Measurements from ENCODE around the gene CCR8. TPM values are rescaled to one million over a fixed set of nuclear protein-coding genes. Genes with fewer than 3 reads are reported as not detected.

Gene CCR8
- total RNA-seq, 1 donor from 2014 or later = not detected

GRCh38 chr3:39289107-39289506 is 40.4 kb upstream of the CCR8 start:
- no peaks in the 10 kb centered on the region for H3K9me3 Mint-ChIP-seq
- no peaks in the 10 kb centered on the region for H3K27me3 Mint-ChIP-seq (ENCODE audit: low read depth)
- TF ChIP-seq CTCF (conservative IDR thresholded peaks at IDR 0.05) = no peak
- H3K27ac Mint-ChIP-seq (ENCODE audit: unreplicated experiment) = no peak overlapping the region
- no peak overlapping the region for H3K4me3 Mint-ChIP-seq
- no peak for DNase-seq (ENCODE audit: low read depth, low spot score)
- H3K36me3 Mint-ChIP-seq (ENCODE audit: low read depth) = no peaks in the 10 kb centered on the region
- peaks cover 6% of the 10 kb centered on the region for H3K4me1 Mint-ChIP-seq

- Mint-ChIP-seq H3K27me3 (ENCODE audit: low read depth) (no peaks in the 10 kb centered on the region), H3K4me1 (peaks cover 12% of the 10 kb centered on the region), H3K36me3 (ENCODE audit: low read depth) (no peaks in the 10 kb centered on the region), H3K4me3 (no peak overlapping the region), H3K9me3 (no peaks in the 10 kb centered on the region), H3K27ac (ENCODE audit: unreplicated experiment) (no peak overlapping the region)
- no peak for TF ChIP-seq CTCF (conservative IDR thresholded peaks at IDR 0.05)
- DNase-seq (ENCODE audit: low read depth, low spot score) = no peak
These were observed 39.3 kb upstream of the CCR8 start for GRCh38 chr3:39290255-39290654.

- no peaks in the 10 kb centered on the region for H3K36me3 Mint-ChIP-seq (ENCODE audit: low read depth)
- no peaks in the 10 kb centered on the region for H3K9me3 Mint-ChIP-seq
These were observed 37.6 kb upstream of the CCR8 start for GRCh38 chr3:39291903-39292329.

GRCh38 chr3:39292961-39293360 is 36.5 kb upstream of the CCR8 start:
- H3K9me3 Mint-ChIP-seq = no peaks in the 10 kb centered on the region
- no peak overlapping the region for H3K27ac Mint-ChIP-seq (ENCODE audit: unreplicated experiment)
- no peak for DNase-seq (ENCODE audit: low read depth, low spot score)

More at GRCh38 chr3:39291903-39292329, 37.6 kb upstream of the CCR8 start:
- DNase-seq (ENCODE audit: low read depth, low spot score) = peak; percentile 83
- Mint-ChIP-seq H3K27ac (ENCODE audit: unreplicated experiment) (no peak overlapping the region), H3K4me1 (peaks cover 17% of the 10 kb centered on the region), H3K27me3 (ENCODE audit: low read depth) (no peaks in the 10 kb centered on the region), H3K4me3 (no peak overlapping the region)
- peak; percentile 89 for TF ChIP-seq CTCF (conservative IDR thresholded peaks at IDR 0.05)

GRCh38 chr3:39294446-39295183 is 34.9 kb upstream of the CCR8 start:
- Mint-ChIP-seq H3K27ac (ENCODE audit: unreplicated experiment) (peak overlapping the region; percentile 93), H3K4me1 (peaks cover 17% of the 10 kb centered on the region), H3K4me3 (no peak overlapping the region), H3K27me3 (ENCODE audit: low read depth) (peaks cover 4% of the 10 kb centered on the region), H3K36me3 (ENCODE audit: low read depth) (no peaks in the 10 kb centered on the region), H3K9me3 (no peaks in the 10 kb centered on the region)
- no peak for TF ChIP-seq CTCF (conservative IDR thresholded peaks at IDR 0.05)
- no peak for DNase-seq (ENCODE audit: low read depth, low spot score)

More at GRCh38 chr3:39292961-39293360, 36.5 kb upstream of the CCR8 start:
- no peak for TF ChIP-seq CTCF (conservative IDR thresholded peaks at IDR 0.05)
- Mint-ChIP-seq H3K4me3 (no peak overlapping the region), H3K4me1 (peaks cover 17% of the 10 kb centered on the region), H3K27me3 (ENCODE audit: low read depth) (no peaks in the 10 kb centered on the region), H3K36me3 (ENCODE audit: low read depth) (no peaks in the 10 kb centered on the region)
